NCI-H1930 (cell line): ENCODE measurements around the gene RBM42.
A peak's percentile ranks its signal among the peaks of the same experiment; 100 is the strongest.

ENCODE experiments used
- DNase-seq, 2 experiments: peaks; one replicate each; lab custom pipeline; 2025; lab: John Stamatoyannopoulos, UW

The RBM42 gene

GRCh38 chr19:35621708-35622107 is 7.1 kb upstream of the RBM42 start:
- no peak for DNase-seq

GRCh38 chr19:35622750-35623149 is 6.1 kb upstream of the RBM42 start:
- DNase-seq = no peak

GRCh38 chr19:35623327-35624010 is 5.4 kb upstream of the RBM42 start:
- no peak for DNase-seq

GRCh38 chr19:35628264-35628564 is 622 bp upstream of the RBM42 start:
- DNase-seq = no peak

- DNase-seq = no peak
Observed at GRCh38 chr19:35629332-35629633, 447 bp downstream of the RBM42 start.

GRCh38 chr19:35633727-35634440 is 5.0 kb downstream of the RBM42 start:
- DNase-seq = no peak

GRCh38 chr19:35636651-35637050 is 7.8 kb downstream of the RBM42 start:
- no peak for DNase-seq

- DNase-seq = no peak
Observed at GRCh38 chr19:35637165-35637564, 8.3 kb downstream of the RBM42 start.

- DNase-seq = no peak
Observed at GRCh38 chr19:35639321-35639639, 10.4 kb downstream of the RBM42 start.

GRCh38 chr19:35639863-35640262 is 11.0 kb downstream of the RBM42 start:
- no peak for DNase-seq

GRCh38 chr19:35641515-35642151 is 12.8 kb downstream of the RBM42 start, which contains the start of gene ETV2:
Gene ETV2, plus strand, starts transcription at chr19:35641745. Its CDS starts 716 bp downstream, at chr19:35642461.
- DNase-seq = no peak

GRCh38 chr19:35642312-35642711 is 13.5 kb downstream of the RBM42 start:
- DNase-seq = no peak

GRCh38 chr19:35642798-35643254 is 14.0 kb downstream of the RBM42 start:
- no peak for DNase-seq

GRCh38 chr19:35643255-35644205 is 14.7 kb downstream of the RBM42 start:
- DNase-seq = peak; percentile 68 to 86

- DNase-seq = peak; percentile 88 to 89
Observed at GRCh38 chr19:35644206-35644986, 15.6 kb downstream of the RBM42 start.

- peak; percentile 53 for DNase-seq
Observed at GRCh38 chr19:35644987-35645679, 16.3 kb downstream of the RBM42 start.

- no peak for DNase-seq
Observed at GRCh38 chr19:35645680-35646511, 17.1 kb downstream of the RBM42 start.

GRCh38 chr19:35648017-35648961 is 19.5 kb downstream of the RBM42 start, which contains the start of gene COX6B1:
Gene COX6B1, plus strand, starts transcription at chr19:35648323. Its CDS starts 2,921 bp downstream, at chr19:35651244.
- DNase-seq = peak; percentile 98 to 99

- DNase-seq = no peak
Observed at GRCh38 chr19:35650581-35650980, 21.7 kb downstream of the RBM42 start.
